ENCODE measurements around the gene SPRR2E.

- no peak for TF ChIP-seq CTCF (IDR thresholded peaks at IDR 0.05)
- no peak for TF ChIP-seq POLR2A (IDR thresholded peaks at IDR 0.05)
- no peak for TF ChIP-seq POLR2AphosphoS5 (IDR thresholded peaks at IDR 0.05)
Observed at GRCh38 chr1:153057375-153057774, 37.0 kb downstream of the SPRR2E start, which contains the start of gene SPRR2A.
